RWPE2 (cell line): ENCODE data around the gene UHRF1.

Source experiments
- ATAC-seq: fragments of 200-7000 bp; cut with Tn5 transposase; 3 replicates; pipeline ENCODE4 v1.9.1; 2021; ENCODE audit warnings: low read depth
- DNase-seq: peaks from one replicate; pipeline ENCODE4 v3.0.0-alpha.2; 2020; ENCODE audit warnings: low spot score
- H3K27ac ChIP-seq: fragments of 450-650 bp; 2 replicates; pipeline ENCODE4 v1.5.1; 2017; ENCODE audit warnings: mild to moderate bottlenecking; ENCODE audit not compliant: poor library complexity, severe bottlenecking
- H3K27me3 ChIP-seq: fragments of 250-450 bp; sonication (Bioruptor Pico); 2 replicates; pipeline ENCODE4 v1.5.1; 2021; ENCODE audit warnings: mild to moderate bottlenecking, moderate library complexity; ENCODE audit not compliant: insufficient read depth, poor library complexity, severe bottlenecking
- H3K36me3 ChIP-seq: fragments of 250-450 bp; sonication (Bioruptor Pico); 2 replicates; pipeline ENCODE4 v1.5.1; 2020; ENCODE audit warnings: low read depth, mild to moderate bottlenecking, moderate library complexity
- H3K4me1 ChIP-seq: fragments of 250-450 bp; sonication (Bioruptor Pico); 2 replicates; pipeline ENCODE4 v1.5.1; 2021; ENCODE audit warnings: mild to moderate bottlenecking, moderate library complexity; ENCODE audit not compliant: insufficient read depth, poor library complexity, severe bottlenecking
- H3K4me3 ChIP-seq: fragments of 250-450 bp; sonication (Bioruptor Pico); 2 replicates; pipeline ENCODE4 v1.5.1; 2021; ENCODE audit warnings: mild to moderate bottlenecking, moderate library complexity; ENCODE audit not compliant: severe bottlenecking
- H3K9me3 ChIP-seq: fragments of 250-450 bp; sonication (Bioruptor Pico); 2 replicates; pipeline ENCODE4 v1.5.1; 2021; ENCODE audit warnings: mild to moderate bottlenecking, moderate library complexity; ENCODE audit not compliant: severe bottlenecking
- CTCF ChIP-seq: fragments of 450-650 bp; IDR thresholded peaks from one replicate; pipeline ENCODE4 v1.5.1; 2017; ENCODE audit warnings: mild to moderate bottlenecking, moderate library complexity; ENCODE audit not compliant: poor library complexity, severe bottlenecking

The UHRF1 gene

GRCh38 chr19:4913996-4914735 lies 4.9 kb downstream of the UHRF1 start:
- H3K4me3 ChIP-seq, result no peak overlapping the region
- TF ChIP-seq CTCF, result no peak
- no peak for DNase-seq
- H3K4me1 ChIP-seq, result peaks cover 44% of the 10 kb centered on the region
- H3K27ac ChIP-seq, result peak overlapping the region; percentile 84
- no peaks in the 10 kb centered on the region for H3K27me3 ChIP-seq
- no peak for ATAC-seq
- H3K36me3 ChIP-seq, result peaks cover 59% of the 10 kb centered on the region
- H3K9me3 ChIP-seq, result no peaks in the 10 kb centered on the region

- H3K9me3 ChIP-seq, result no peaks in the 10 kb centered on the region
- H3K4me3 ChIP-seq, result no peak overlapping the region
- ATAC-seq (peak; percentile 71), DNase-seq (peak; percentile 94)
- peak overlapping the region; percentile 84 for H3K27ac ChIP-seq
- H3K4me1 ChIP-seq, result peaks cover 44% of the 10 kb centered on the region
- peaks cover 66% of the 10 kb centered on the region for H3K36me3 ChIP-seq
- TF ChIP-seq CTCF, result no peak
- no peaks in the 10 kb centered on the region for H3K27me3 ChIP-seq
Measured at GRCh38 chr19:4914736-4915501, 5.6 kb downstream of the UHRF1 start.

- no peak for ATAC-seq
- TF ChIP-seq CTCF, result no peak
- no peaks in the 10 kb centered on the region for H3K27me3 ChIP-seq
- H3K4me1 ChIP-seq, result peaks cover 34% of the 10 kb centered on the region
- no peaks in the 10 kb centered on the region for H3K9me3 ChIP-seq
- peak overlapping the region; percentile 84 for H3K27ac ChIP-seq
- no peak overlapping the region for H3K4me3 ChIP-seq
- H3K36me3 ChIP-seq, result peaks cover 72% of the 10 kb centered on the region
- DNase-seq, result no peak
Measured at GRCh38 chr19:4916292-4917082, 7.2 kb downstream of the UHRF1 start.

- DNase-seq (no peak), ATAC-seq (no peak)
- TF ChIP-seq CTCF, result no peak
- Histone ChIP-seq H3K4me3 (no peak overlapping the region), H3K4me1 (no peaks in the 10 kb centered on the region), H3K36me3 (peaks cover 52% of the 10 kb centered on the region), H3K27ac (no peak overlapping the region), H3K9me3 (no peaks in the 10 kb centered on the region), H3K27me3 (no peaks in the 10 kb centered on the region)
Measured at GRCh38 chr19:4922530-4923275, 13.4 kb downstream of the UHRF1 start.
